Neural crest cell (in vitro differentiated cells): Measurements from ENCODE around the gene MAJIN. TPM values are rescaled to one million over a fixed set of nuclear protein-coding genes. Genes with fewer than 3 reads are reported as not detected.

Experiments
- DNase-seq: peaks from one replicate; pipeline ENCODE4 v3.0.0; 2021; ENCODE audit warnings: low read depth, mixed read lengths, low spot score
- H3K27ac Mint-ChIP-seq: one replicate; pipeline ENCODE4 v1.8.0; 2021; ENCODE audit warnings: mild to moderate bottlenecking, mixed read lengths; ENCODE audit not compliant: unreplicated experiment
- H3K27me3 Mint-ChIP-seq: 2 replicates; pipeline ENCODE4 v1.8.0; 2021; ENCODE audit warnings: low read depth, mild to moderate bottlenecking, mixed read lengths
- H3K36me3 Mint-ChIP-seq: 2 replicates; pipeline ENCODE4 v1.8.0; 2021; ENCODE audit warnings: low read depth, mild to moderate bottlenecking, mixed read lengths
- H3K4me1 Mint-ChIP-seq: 2 replicates; pipeline ENCODE4 v1.8.0; 2021; ENCODE audit warnings: mixed read lengths
- H3K4me3 Mint-ChIP-seq: one replicate; pipeline ENCODE4 v1.8.0; 2021; ENCODE audit warnings: mild to moderate bottlenecking, mixed read lengths
- H3K9me3 Mint-ChIP-seq: 2 replicates; pipeline ENCODE4 v1.8.0; 2021; ENCODE audit warnings: mixed read lengths
- total RNA-seq: library from RNA; stranded (reverse); gene quantifications from 2 replicates; pipeline ENCODE4 v1.2.1, GENCODE V29; 2021
- TF ChIP-seq, protein P1 (sequence below): fragments of 200-600 bp; sonication (generic); conservative IDR thresholded peaks from 2 replicates; pipeline ENCODE4 v1.5.0; 2021; ENCODE audit warnings: antibody characterized with exemption, mild to moderate bottlenecking

The MAJIN gene
- total RNA-seq, 1 donor from 2014 or later = not detected

DNA sequence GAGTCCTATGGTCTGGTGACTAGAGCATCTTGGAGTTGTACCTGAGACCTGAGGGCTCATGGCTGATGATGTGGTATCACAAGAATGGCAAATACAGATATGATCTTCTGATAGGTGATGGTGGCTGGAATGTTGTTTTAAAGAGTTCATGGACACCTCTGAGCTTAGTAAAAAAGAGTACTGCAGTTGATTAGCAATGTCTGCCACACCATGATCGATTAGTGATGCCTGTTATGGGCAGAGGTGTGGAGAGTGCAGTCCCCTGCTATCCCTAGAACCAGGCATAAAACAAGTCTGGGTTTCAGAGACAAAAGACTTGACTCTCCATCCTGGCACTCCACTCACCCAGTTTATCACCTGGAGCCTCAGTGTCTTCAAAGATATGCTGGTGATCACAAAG is 26.2 kb upstream of the MAJIN start:
- DNase-seq = no peak
- H3K27ac Mint-ChIP-seq = no peak overlapping the region
- H3K4me1 Mint-ChIP-seq = peaks cover 8% of the 10 kb centered on the region
- TF ChIP-seq, protein P1, sequence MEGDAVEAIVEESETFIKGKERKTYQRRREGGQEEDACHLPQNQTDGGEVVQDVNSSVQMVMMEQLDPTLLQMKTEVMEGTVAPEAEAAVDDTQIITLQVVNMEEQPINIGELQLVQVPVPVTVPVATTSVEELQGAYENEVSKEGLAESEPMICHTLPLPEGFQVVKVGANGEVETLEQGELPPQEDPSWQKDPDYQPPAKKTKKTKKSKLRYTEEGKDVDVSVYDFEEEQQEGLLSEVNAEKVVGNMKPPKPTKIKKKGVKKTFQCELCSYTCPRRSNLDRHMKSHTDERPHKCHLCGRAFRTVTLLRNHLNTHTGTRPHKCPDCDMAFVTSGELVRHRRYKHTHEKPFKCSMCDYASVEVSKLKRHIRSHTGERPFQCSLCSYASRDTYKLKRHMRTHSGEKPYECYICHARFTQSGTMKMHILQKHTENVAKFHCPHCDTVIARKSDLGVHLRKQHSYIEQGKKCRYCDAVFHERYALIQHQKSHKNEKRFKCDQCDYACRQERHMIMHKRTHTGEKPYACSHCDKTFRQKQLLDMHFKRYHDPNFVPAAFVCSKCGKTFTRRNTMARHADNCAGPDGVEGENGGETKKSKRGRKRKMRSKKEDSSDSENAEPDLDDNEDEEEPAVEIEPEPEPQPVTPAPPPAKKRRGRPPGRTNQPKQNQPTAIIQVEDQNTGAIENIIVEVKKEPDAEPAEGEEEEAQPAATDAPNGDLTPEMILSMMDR = no peak
- no peaks in the 10 kb centered on the region for H3K36me3 Mint-ChIP-seq
- H3K27me3 Mint-ChIP-seq = no peaks in the 10 kb centered on the region
- no peaks in the 10 kb centered on the region for H3K9me3 Mint-ChIP-seq
- H3K4me3 Mint-ChIP-seq = no peak overlapping the region

DNA sequence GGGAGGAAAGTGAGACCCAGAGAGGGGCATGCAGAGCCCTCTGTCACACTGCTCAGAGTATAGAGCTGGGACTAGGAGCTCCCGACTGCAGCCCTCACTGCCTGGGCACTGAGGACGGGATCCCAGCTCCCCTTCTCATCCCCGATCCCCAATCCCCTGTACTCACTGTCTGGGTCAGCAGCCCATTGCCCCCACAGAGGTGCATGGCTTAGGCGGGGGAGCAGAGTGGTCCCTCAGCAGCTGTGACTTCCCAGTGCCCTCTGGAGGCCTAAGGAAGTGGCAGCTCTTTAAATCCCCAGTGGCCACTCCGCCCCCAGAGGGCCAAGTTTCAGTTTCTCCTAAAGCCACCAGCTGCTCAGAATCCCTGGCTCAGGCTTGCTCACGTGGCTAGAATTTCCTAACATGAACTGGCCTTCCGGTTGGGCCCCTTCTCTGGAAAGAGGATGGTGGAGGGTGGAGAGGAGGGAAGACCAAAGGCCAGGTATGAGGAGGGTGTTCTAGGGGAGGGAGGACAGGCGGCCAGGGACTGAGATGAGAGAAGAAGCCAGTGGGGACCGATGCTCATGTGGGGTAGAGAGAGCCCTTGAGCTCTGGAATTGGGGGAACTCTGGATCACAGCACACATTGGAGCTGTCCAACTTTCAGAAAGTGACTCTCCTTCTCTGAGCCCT is 24.9 kb upstream of the MAJIN start, which contains the start of gene BATF2:
Gene BATF2 (minus strand): TSS at position 262 of the 671 bp plus-strand sequence. CDS start 57 bp downstream, at position 205.
- Mint-ChIP-seq H3K4me3 (no peak within 1 kb of the TSS), H3K27ac (no peak within 1 kb of the TSS)
- DNase-seq = peak; percentile 45

DNA sequence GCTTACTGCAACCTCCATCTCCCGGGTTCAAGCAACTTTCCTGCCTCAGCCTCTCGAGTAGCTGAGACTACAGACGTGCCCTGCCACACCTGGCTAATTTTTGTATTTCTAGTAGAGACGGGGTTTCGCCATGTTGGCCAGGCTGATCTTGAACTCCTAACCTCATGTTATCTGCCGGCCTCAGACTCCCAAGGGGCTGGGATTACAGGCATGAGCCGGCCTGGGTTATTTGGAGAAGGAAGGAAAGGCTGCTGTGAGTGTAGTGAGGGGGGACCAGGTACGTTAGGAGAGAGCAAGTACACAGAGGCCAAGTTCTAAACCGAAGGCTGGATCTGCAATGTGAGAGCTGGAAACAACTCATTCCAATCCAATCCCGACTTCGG is 24.4 kb upstream of the MAJIN start:
- H3K27me3 Mint-ChIP-seq = no peaks in the 10 kb centered on the region
- H3K27ac Mint-ChIP-seq = no peak overlapping the region
- no peak overlapping the region for H3K4me3 Mint-ChIP-seq
- H3K36me3 Mint-ChIP-seq = no peaks in the 10 kb centered on the region
- no peak for DNase-seq
- H3K4me1 Mint-ChIP-seq = peaks cover 11% of the 10 kb centered on the region
- TF ChIP-seq, protein P1 = no peak
- no peaks in the 10 kb centered on the region for H3K9me3 Mint-ChIP-seq

More for the DNA sequence above, 24.9 kb upstream of the MAJIN start, which contains the start of gene BATF2:
- Mint-ChIP-seq H3K27me3 (no peaks in the 10 kb centered on the region), H3K9me3 (no peaks in the 10 kb centered on the region), H3K4me1 (peaks cover 8% of the 10 kb centered on the region), H3K36me3 (no peaks in the 10 kb centered on the region)
- TF ChIP-seq, protein P1 = peak; percentile 45

DNA sequence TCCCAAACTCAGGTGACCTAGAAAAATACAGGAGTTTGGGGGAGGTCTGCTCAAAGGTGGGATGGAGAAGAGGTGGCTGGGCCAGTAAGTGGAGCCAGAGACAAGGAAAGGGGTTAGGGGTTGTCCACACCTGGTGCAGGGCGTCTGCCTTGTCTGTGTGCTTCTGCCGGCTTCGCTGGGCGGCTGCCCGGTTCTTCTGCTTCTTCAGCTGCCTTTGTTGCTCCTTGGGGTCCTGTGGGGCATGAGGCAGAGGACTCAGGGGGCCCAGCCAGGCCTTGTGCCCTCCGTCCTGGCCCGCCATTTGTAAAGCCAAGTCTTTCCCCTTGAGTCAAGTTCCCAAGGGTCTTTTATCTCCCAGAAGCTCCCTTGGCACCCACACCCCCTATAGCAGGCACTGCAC is 22.4 kb upstream of the MAJIN start:
- H3K36me3 Mint-ChIP-seq = no peaks in the 10 kb centered on the region
- no peaks in the 10 kb centered on the region for H3K9me3 Mint-ChIP-seq
- H3K27ac Mint-ChIP-seq = no peak overlapping the region
- H3K4me1 Mint-ChIP-seq = peaks cover 20% of the 10 kb centered on the region
- H3K4me3 Mint-ChIP-seq = no peak overlapping the region
- TF ChIP-seq, protein P1 = no peak
- no peak for DNase-seq
- no peaks in the 10 kb centered on the region for H3K27me3 Mint-ChIP-seq

DNA sequence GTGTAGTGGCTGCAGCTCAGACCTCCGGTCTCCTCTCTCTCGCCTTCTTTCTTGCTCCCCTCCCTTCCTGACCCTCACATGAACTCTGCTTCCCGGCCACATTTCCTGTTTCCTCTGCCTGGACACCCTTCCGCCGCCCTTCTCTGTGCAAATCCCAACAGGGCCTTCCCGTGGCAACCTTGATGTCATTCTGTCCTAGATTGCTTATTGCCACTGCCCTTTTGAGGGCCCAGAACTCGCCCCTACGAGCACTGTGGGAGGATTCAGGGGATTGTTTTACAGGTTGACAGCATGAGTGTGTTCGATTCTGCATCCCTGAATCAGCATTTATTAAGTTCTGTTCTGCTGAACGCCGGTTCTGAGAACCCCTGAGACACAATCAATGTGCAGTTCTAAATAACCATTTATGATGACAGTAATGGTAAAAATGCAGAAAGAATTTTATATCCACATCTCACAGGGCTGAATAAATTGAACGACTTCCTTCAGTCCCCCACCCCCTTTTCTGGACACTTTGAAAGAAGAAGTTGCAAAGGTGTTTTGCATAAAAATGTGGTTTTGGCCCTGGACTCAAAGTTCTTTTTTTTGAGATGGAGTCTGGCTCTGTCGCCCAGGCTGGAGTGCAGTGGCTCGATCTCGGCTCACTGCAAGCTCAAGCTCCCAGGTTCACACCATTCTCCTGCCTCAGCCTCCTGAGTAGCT is 18.5 kb upstream of the MAJIN start:
- Mint-ChIP-seq H3K4me1 (peaks cover 13% of the 10 kb centered on the region), H3K27me3 (no peaks in the 10 kb centered on the region), H3K9me3 (no peaks in the 10 kb centered on the region), H3K27ac (no peak overlapping the region), H3K4me3 (no peak overlapping the region), H3K36me3 (no peaks in the 10 kb centered on the region)
- DNase-seq = peak; percentile 9
- TF ChIP-seq, protein P1 = no peak
